ENCODE measurements around the gene CABLES2.

DNA sequence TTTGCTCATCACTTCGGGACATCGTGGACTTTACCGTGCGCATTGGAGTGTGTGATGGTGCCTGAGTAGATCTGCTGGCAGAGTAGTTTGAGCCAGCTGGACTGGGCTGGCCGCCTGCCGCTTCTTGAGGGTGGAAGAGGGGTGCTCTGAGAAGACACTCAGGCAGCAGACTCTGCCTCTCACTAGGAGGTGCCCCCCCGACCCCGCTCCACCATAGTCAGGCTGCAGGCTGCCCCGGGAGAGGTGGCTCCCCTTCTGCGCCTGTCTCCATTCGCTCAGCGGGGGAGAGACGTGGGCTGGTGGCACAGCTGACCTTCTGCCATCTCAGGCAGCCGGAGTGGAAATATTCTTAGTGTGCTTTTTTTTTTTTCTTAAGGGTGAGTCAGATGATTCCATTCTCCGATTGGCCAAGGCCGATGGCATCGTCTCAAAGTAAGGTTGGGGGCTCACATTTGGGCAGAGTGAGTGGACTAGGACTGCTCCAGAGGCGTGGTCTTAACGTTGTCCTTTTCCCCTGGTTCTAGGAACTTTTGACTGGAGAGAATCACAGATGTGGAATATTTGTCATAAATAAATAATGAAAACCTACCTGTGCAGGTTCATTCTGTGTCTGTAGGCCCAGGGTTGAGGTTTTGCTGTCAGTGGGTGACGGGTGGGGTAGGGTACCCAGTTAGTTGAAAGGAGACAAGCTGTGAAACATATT lies 19.0 kb downstream of the CABLES2 start:
- TF ChIP-seq EZH2 (IDR thresholded peaks at IDR 0.05) = no peak
- TF ChIP-seq, protein P1, sequence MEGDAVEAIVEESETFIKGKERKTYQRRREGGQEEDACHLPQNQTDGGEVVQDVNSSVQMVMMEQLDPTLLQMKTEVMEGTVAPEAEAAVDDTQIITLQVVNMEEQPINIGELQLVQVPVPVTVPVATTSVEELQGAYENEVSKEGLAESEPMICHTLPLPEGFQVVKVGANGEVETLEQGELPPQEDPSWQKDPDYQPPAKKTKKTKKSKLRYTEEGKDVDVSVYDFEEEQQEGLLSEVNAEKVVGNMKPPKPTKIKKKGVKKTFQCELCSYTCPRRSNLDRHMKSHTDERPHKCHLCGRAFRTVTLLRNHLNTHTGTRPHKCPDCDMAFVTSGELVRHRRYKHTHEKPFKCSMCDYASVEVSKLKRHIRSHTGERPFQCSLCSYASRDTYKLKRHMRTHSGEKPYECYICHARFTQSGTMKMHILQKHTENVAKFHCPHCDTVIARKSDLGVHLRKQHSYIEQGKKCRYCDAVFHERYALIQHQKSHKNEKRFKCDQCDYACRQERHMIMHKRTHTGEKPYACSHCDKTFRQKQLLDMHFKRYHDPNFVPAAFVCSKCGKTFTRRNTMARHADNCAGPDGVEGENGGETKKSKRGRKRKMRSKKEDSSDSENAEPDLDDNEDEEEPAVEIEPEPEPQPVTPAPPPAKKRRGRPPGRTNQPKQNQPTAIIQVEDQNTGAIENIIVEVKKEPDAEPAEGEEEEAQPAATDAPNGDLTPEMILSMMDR (IDR thresholded peaks at IDR 0.05) = no peak
- TF ChIP-seq EZH2phosphoT487 (IDR thresholded peaks at IDR 0.05) = no peak
